Right kidney (tissue), 1 donor: ENCODE data around the gene SAMD4A.

Experiments
- DNase-seq: peaks from one replicate; pipeline ENCODE4 v3.0.0-alpha.2; 2016

The SAMD4A gene

GRCh38 chr14:54685286-54685845 lies 118.4 kb downstream of the SAMD4A start:
- no peak for DNase-seq

- no peak for DNase-seq
Observed at GRCh38 chr14:54686219-54686870, 119.4 kb downstream of the SAMD4A start.

GRCh38 chr14:54686871-54687749 lies 120.2 kb downstream of the SAMD4A start:
- DNase-seq, result no peak

- no peak for DNase-seq
Observed at GRCh38 chr14:54687750-54688119, 120.8 kb downstream of the SAMD4A start.

- DNase-seq, result no peak
Observed at GRCh38 chr14:54688229-54688628, 121.3 kb downstream of the SAMD4A start.

- no peak for DNase-seq
Observed at GRCh38 chr14:54689928-54690327, 123.0 kb downstream of the SAMD4A start.

- no peak for DNase-seq
Observed at GRCh38 chr14:54690887-54691286, 124.0 kb downstream of the SAMD4A start.

- DNase-seq, result peak; percentile 48
Observed at GRCh38 chr14:54691525-54692283, 124.8 kb downstream of the SAMD4A start.

- DNase-seq, result no peak
Observed at GRCh38 chr14:54692284-54692772, 125.4 kb downstream of the SAMD4A start.

- DNase-seq, result no peak
Observed at GRCh38 chr14:54693761-54694160, 126.8 kb downstream of the SAMD4A start.

GRCh38 chr14:54695196-54695595 lies 128.3 kb downstream of the SAMD4A start:
- DNase-seq, result no peak

GRCh38 chr14:54697001-54697400 lies 130.1 kb downstream of the SAMD4A start:
- DNase-seq, result no peak

- DNase-seq, result no peak
Observed at GRCh38 chr14:54697803-54698202, 130.9 kb downstream of the SAMD4A start.

GRCh38 chr14:54698501-54698900 lies 131.6 kb downstream of the SAMD4A start:
- DNase-seq, result no peak

GRCh38 chr14:54698966-54699530 lies 132.1 kb downstream of the SAMD4A start:
- DNase-seq, result no peak

GRCh38 chr14:54699735-54700134 lies 132.8 kb downstream of the SAMD4A start:
- DNase-seq, result no peak

- no peak for DNase-seq
Observed at GRCh38 chr14:54700717-54701116, 133.8 kb downstream of the SAMD4A start.

- DNase-seq, result no peak
Observed at GRCh38 chr14:54702014-54702491, 135.1 kb downstream of the SAMD4A start.

GRCh38 chr14:54702492-54702891 lies 135.6 kb downstream of the SAMD4A start:
- no peak for DNase-seq

- DNase-seq, result no peak
Observed at GRCh38 chr14:54703082-54703481, 136.2 kb downstream of the SAMD4A start.

GRCh38 chr14:54703724-54704123 lies 136.8 kb downstream of the SAMD4A start:
- no peak for DNase-seq

GRCh38 chr14:54704768-54705167 lies 137.8 kb downstream of the SAMD4A start:
- DNase-seq, result no peak
